ENCODE measurements around the gene TIGD1.

DNA sequence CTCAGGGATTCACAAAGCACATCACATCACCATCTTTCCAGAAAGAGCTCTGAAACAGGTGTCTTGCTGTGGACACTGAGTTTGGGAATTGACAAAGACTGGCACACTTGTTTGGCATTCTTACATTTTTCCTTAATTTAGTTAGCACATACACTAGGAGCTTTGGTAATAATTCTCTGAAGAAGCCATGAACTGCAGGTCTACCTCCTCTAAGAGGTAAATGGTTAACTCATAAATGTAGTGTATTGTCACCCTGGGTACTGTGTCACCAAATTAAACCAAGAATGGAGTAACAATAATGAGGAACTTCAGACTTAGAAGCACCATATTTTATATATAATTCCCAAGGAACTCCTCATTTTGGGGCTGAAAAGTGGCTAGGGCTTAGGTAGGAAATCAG is 22.7 kb upstream of the TIGD1 start:
- TF ChIP-seq, protein P1, sequence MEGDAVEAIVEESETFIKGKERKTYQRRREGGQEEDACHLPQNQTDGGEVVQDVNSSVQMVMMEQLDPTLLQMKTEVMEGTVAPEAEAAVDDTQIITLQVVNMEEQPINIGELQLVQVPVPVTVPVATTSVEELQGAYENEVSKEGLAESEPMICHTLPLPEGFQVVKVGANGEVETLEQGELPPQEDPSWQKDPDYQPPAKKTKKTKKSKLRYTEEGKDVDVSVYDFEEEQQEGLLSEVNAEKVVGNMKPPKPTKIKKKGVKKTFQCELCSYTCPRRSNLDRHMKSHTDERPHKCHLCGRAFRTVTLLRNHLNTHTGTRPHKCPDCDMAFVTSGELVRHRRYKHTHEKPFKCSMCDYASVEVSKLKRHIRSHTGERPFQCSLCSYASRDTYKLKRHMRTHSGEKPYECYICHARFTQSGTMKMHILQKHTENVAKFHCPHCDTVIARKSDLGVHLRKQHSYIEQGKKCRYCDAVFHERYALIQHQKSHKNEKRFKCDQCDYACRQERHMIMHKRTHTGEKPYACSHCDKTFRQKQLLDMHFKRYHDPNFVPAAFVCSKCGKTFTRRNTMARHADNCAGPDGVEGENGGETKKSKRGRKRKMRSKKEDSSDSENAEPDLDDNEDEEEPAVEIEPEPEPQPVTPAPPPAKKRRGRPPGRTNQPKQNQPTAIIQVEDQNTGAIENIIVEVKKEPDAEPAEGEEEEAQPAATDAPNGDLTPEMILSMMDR (IDR thresholded peaks at IDR 0.05): no peak
- TF ChIP-seq EP300 (IDR thresholded peaks at IDR 0.05): no peak
